IMR-90 (cell line): Measurements from ENCODE around the gene PCSK2.

ENCODE experiments used
- BHLHE40 ChIP-seq: fragments of 150-350 bp; IDR thresholded peaks from 2 replicates; pipeline ENCODE4 v1.6.1; 2016; ENCODE audit warnings: mild to moderate bottlenecking, low read depth, low read length
- CTCF ChIP-seq: conservative IDR thresholded peaks from 2 replicates; pipeline ENCODE4 v1.5.1; 2012; ENCODE audit warnings: mild to moderate bottlenecking, low read depth, low read length, improper control_type of control experiment
- MAFK ChIP-seq: IDR thresholded peaks from 2 replicates; pipeline ENCODE4 v1.6.1; 2012; ENCODE audit warnings: low read depth, low read length, improper control_type of control experiment
- POLR2A ChIP-seq: IDR thresholded peaks from 2 replicates; pipeline ENCODE4 v1.6.1; 2012; ENCODE audit warnings: mild to moderate bottlenecking, low read depth, low read length
- RCOR1 ChIP-seq: IDR thresholded peaks from 2 replicates; pipeline ENCODE4 v1.6.1; 2012; ENCODE audit warnings: mild to moderate bottlenecking, low read length, improper control_type of control experiment; ENCODE audit not compliant: insufficient replicate concordance
- RFX5 ChIP-seq: IDR thresholded peaks from 2 replicates; pipeline ENCODE4 v1.8.0; 2012; ENCODE audit warnings: low read depth, mild to moderate bottlenecking, low read length, moderate library complexity
- SMC3 ChIP-seq: fragments of 150-350 bp; IDR thresholded peaks from 2 replicates; pipeline ENCODE4 v1.6.1; 2016; ENCODE audit warnings: low read depth, mild to moderate bottlenecking, antibody characterized with exemption, low read length, moderate library complexity

GRCh38 chr20:17369506-17369905 is 142.7 kb downstream of the PCSK2 start:
- no peak for TF ChIP-seq CTCF
- TF ChIP-seq RFX5, result no peak
- TF ChIP-seq MAFK, result no peak
- no peak for TF ChIP-seq POLR2A
- TF ChIP-seq SMC3, result no peak
- TF ChIP-seq BHLHE40, result no peak
- no peak for TF ChIP-seq RCOR1
